ENCODE measurements around the gene PEX1. TPM values are rescaled to one million over a fixed set of nuclear protein-coding genes. Genes with fewer than 3 reads are reported as not detected.
"Not testable (repeated sequence)": the region's sequence is repeated elsewhere in the genome, so short reads cannot be mapped to it uniquely, and the experiment has no call there.

The PEX1 gene
- total RNA-seq, 1 donor = 30.2 TPM

DNA sequence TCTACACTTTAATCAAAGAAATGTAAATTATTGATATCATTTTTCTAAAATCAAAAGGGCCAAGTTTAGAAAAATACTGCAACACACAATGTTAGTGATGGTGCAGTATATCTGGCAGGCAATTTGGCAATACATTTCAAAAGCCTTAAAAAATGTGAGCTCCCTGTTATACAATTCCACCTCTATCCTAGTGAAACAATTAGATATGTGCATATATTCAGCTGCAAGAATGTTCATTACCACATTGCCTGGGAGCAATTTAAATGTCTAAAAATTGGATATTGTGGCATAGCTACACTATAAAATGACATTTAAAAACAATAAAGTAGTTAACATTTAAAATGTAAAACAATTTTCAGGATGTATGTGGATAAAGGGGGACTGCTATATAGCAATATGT lies 40.5 kb downstream of the PEX1 start:
- TF ChIP-seq, protein P1, sequence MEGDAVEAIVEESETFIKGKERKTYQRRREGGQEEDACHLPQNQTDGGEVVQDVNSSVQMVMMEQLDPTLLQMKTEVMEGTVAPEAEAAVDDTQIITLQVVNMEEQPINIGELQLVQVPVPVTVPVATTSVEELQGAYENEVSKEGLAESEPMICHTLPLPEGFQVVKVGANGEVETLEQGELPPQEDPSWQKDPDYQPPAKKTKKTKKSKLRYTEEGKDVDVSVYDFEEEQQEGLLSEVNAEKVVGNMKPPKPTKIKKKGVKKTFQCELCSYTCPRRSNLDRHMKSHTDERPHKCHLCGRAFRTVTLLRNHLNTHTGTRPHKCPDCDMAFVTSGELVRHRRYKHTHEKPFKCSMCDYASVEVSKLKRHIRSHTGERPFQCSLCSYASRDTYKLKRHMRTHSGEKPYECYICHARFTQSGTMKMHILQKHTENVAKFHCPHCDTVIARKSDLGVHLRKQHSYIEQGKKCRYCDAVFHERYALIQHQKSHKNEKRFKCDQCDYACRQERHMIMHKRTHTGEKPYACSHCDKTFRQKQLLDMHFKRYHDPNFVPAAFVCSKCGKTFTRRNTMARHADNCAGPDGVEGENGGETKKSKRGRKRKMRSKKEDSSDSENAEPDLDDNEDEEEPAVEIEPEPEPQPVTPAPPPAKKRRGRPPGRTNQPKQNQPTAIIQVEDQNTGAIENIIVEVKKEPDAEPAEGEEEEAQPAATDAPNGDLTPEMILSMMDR (IDR thresholded peaks at IDR 0.05; ENCODE audit: insufficient read depth, low read depth, low read length) = no peak
- DNase-seq (ENCODE audit: low read depth) = no peak
- H3K4me3 ChIP-seq (ENCODE audit: low read depth, low read length) = no peak overlapping the region

DNA sequence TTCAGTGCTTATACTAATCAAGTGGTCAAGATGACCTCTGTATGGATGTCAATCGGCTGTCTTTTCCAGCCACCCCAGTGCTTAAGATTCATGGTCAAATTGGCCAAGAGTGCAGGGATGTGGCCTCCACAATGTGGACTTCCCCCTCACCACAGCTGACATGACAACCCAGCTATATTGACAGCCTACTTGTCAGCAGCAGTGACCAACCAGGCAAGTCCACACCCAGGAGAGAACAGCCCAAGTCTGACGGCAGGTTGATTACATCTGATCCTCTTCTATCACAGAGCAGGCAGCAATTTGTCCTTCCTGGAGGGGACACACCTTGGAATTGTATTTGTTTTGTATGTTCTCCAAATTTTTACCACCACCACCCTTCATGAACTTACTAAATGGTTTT lies 42.3 kb downstream of the PEX1 start:
- DNase-seq (ENCODE audit: low read depth) = no peak
- TF ChIP-seq, protein P1 (IDR thresholded peaks at IDR 0.05; ENCODE audit: insufficient read depth, low read depth, low read length) = no peak
- no peak overlapping the region for H3K4me3 ChIP-seq (ENCODE audit: low read depth, low read length)

GRCh38 chr7:92485267-92485892 lies 42.9 kb downstream of the PEX1 start:
- no peak overlapping the region for H3K4me3 ChIP-seq (ENCODE audit: low read depth, low read length)
- TF ChIP-seq, protein P1 (IDR thresholded peaks at IDR 0.05; ENCODE audit: insufficient read depth, low read depth, low read length) = no peak
- no peak for DNase-seq (ENCODE audit: low read depth)

- DNase-seq (ENCODE audit: low read depth); H3K4me3 ChIP-seq (ENCODE audit: low read depth, low read length): not testable (repeated sequence)
These were observed 44.1 kb downstream of the PEX1 start for GRCh38 chr7:92484226-92484625.

GRCh38 chr7:92483624-92484023 lies 44.7 kb downstream of the PEX1 start:
- DNase-seq (ENCODE audit: low read depth); H3K4me3 ChIP-seq (ENCODE audit: low read depth, low read length): not testable (repeated sequence)

DNA sequence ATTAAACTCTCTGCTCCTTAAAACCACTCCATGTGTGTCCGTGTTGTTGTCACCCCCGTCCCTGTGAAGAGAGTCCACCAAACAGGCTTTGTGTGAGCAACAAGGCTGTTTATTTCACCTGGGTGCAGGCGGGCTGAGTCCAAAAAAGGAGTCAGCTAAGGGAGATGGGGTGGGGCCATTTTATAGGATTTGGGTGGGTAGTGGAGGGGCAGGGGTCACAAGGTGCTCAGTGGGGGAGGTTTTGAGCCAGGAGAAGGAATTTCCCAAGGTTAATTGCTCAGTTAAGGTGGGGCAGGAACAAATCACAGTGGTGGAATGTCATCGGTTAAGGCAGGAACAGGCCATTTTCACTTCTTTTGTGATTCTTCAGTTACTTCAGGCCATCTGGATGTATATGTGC lies 49.2 kb downstream of the PEX1 start:
- not testable (repeated sequence) for DNase-seq (ENCODE audit: low read depth); H3K4me3 ChIP-seq (ENCODE audit: low read depth, low read length)

DNA sequence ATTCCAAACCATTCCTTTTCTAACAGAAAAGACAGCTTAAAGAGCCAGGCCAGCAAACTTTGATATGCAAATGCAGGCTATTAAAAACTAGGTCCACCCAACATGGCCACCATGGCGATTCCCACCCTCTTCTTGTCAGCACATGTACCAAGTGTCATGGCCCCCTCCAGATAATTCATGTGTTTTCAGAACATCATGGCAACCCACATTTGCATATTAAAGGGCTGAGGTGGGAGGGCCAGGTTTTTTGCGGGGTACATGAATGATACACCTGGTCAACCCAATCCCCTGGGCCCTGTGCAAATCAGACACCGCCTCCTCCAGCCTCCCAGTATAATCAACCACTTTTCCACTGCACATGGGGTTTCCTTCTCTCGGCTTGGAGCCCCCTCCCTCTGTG lies 49.6 kb downstream of the PEX1 start:
- no peak for DNase-seq (ENCODE audit: low read depth)
- H3K4me3 ChIP-seq (ENCODE audit: low read depth, low read length) = no peak overlapping the region
- TF ChIP-seq, protein P1 (IDR thresholded peaks at IDR 0.05; ENCODE audit: insufficient read depth, low read depth, low read length) = no peak

DNA sequence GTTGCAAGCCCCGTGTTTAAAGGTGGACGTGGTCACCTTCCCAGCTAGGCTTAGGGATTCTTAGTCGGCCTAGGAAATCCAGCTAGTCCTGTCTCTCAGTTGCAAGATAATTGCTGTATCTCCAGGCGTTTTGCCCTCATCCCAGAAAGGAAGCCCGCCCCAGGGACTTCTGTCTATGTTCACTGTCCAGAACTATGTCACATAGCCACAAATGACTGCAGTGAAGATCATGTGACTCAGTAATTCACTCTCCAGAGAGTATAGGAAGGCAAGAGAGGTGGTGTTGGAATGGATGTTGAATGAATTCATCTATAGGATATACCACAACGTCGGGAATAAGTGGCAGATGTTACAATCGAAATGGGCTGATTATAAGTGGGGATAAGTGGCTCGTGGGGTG lies 50.2 kb downstream of the PEX1 start:
- no peak for DNase-seq (ENCODE audit: low read depth)
- no peak overlapping the region for H3K4me3 ChIP-seq (ENCODE audit: low read depth, low read length)
- TF ChIP-seq, protein P1 (IDR thresholded peaks at IDR 0.05; ENCODE audit: insufficient read depth, low read depth, low read length) = no peak

GRCh38 chr7:92477681-92478080 lies 50.6 kb downstream of the PEX1 start, which contains the start of gene ERVW-1:
Gene ERVW-1, minus strand, starts transcription at chr7:92477946. Its CDS starts 7,565 bp downstream, at chr7:92470381.
- H3K4me3 ChIP-seq (ENCODE audit: low read depth, low read length); DNase-seq (ENCODE audit: low read depth): not testable (repeated sequence)

DNA sequence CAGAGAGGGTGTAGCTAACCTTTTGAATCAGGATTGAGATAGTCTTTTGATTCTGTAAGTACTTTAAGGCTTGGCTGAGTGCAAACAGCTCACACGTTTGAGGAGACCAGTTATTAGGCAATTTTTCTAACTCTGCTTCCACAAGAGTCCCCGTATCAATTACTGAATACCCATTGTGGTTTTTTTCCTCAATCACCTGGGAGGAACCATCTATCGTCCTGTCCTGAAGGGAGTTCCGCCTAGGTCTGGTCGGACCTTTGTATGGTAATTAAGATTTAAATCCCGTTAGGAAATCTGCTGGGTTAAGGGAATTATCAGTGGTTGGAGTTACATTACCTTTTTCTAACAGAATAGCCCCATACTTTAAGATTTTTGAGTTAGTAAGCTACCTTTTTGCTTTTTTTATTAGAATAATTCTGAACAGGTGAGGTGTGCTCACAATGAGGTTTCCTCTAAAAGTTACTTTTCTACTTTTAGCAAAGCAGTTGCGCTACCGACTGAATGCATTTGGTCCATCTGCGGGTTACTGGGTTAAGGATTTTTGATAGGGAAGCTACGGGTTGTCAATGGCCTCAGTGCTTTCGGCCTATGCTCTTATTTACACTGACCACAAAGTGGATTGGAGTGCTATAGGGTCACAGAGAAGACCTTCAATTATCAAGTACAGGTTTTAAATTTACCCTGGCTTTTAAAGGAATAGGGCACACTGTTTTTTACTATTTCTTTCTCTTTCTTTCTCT lies 52.3 kb downstream of the PEX1 start:
- not testable (repeated sequence) for H3K4me3 ChIP-seq (ENCODE audit: low read depth, low read length); DNase-seq (ENCODE audit: low read depth)

DNA sequence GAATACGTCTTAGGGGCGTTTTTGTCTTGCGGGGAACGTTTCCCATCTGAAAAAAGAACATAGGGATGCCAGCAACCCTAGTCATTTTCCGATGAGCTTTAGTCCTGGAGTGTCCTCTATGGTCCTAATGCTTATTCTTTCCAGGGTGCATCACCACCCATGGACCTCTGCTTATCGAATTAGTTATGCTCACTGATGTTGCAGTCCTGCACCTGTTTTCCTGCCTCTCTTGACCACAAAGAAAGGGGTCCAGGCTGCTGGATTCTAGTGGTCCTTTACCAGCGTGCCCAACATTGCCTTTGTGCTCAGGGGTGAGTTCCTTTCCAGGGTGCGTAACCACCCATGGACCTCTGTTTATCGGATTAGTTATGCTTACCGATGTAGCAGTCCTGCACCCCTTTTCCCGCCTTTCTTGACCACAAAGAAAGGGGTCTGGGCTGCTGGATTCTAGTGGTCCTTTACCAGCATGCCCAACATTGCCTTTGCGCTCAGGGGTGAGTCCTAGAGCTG lies 53.0 kb downstream of the PEX1 start:
- DNase-seq (ENCODE audit: low read depth); H3K4me3 ChIP-seq (ENCODE audit: low read depth, low read length): not testable (repeated sequence)

GRCh38 chr7:92473989-92474388 lies 54.3 kb downstream of the PEX1 start:
- not testable (repeated sequence) for H3K4me3 ChIP-seq (ENCODE audit: low read depth, low read length); DNase-seq (ENCODE audit: low read depth)

Measured in fibroblast of villous mesenchyme (primary cell).